Erythroblast (primary cell): ENCODE data around the gene MPRIP.

Experiments
- GATA1 ChIP-seq: IDR thresholded peaks from 2 replicates; pipeline ENCODE4 v1.6.1; 2011; ENCODE audit warnings: low read depth, mild to moderate bottlenecking, control low read depth, low read length, moderate library complexity
- POLR2A ChIP-seq: IDR thresholded peaks from 2 replicates; pipeline ENCODE4 v1.6.1; 2011; ENCODE audit warnings: mild to moderate bottlenecking, low read length

- TF ChIP-seq POLR2A = no peak
- TF ChIP-seq GATA1 = no peak
Observed at GRCh38 chr17:17215575-17215974, 173.3 kb downstream of the MPRIP start.
